ENCODE data around the gene GGT7. TPM values are rescaled to one million over a fixed set of nuclear protein-coding genes. Genes with fewer than 3 reads are reported as not detected.
A peak's percentile ranks its signal among the peaks of the same experiment; 100 is the strongest.

Gene GGT7
- total and polyA plus RNA-seq, 9 of the 15 experiments (the other 6 are each of a cell fraction or from before 2014, with no cell fraction given), result 0.04 to 18.3 (median 5.9) TPM

DNA sequence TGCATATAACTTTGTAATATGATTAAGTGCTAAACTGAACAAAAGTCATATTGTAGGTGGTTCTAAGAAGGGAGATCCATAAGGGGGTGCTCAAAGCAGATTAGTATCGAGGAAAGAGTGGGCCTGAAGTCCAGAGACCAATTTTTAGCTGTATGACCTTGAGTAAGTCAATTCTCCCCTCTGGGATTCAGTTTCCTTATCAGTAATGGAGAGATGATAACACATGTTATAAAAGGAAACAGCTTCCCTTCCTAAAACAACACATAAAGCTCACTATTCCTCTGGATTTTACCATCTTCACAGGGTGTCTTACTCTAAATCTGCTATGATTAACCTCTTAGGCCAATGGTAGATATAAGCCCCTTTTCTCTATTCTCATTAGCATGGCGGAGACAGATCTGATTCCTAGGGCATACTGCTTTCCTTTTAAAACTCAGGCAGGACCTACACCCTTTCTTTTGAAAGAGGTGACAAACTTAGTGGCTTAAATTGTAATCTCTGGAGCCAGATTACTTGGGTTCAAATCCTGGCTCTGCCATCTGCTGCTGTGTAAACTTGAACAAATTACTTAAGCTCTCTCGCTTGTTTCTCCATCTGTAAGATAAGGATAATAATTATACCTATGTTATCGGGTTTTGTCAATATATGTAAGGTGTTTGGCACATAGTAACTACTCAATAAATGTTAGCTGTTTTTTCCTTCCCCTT is 43.2 kb upstream of the GGT7 start:
- Histone ChIP-seq H3K4me1 (replicated peaks in 1 of 2; ENCODE audit: control insufficient read depth in 2 of 2, insufficient read depth in 2 of 2, low read length in 2 of 2) (peaks cover 4 to 13% of the 10 kb centered on the region in 2 experiments; a peak in 3 of 5 replicates), H2AFZ (ENCODE audit: low read depth, low read length) (no peak overlapping the region), H3K9me1 (ENCODE audit: control insufficient read depth, insufficient read depth, low read length) (no peaks in the 10 kb centered on the region), H3K79me2 (ENCODE audit: control insufficient read depth, insufficient read depth, low read length) (no peaks in the 10 kb centered on the region), H3K27ac (ENCODE audit: extremely low read depth, low read depth, low read length) (no peak overlapping the region), H4K20me1 (replicated peaks; ENCODE audit: control insufficient read depth, insufficient read depth, low read length) (no peaks in the 10 kb centered on the region; the same call in 1 of the 2 replicates), H3K4me2 (ENCODE audit: insufficient read depth, low read length) (no peak overlapping the region), H3K9me3 (replicated peaks; ENCODE audit: control insufficient read depth, insufficient read depth, low read depth, low read length) (peaks cover 2% of the 10 kb centered on the region; the same call in 1 of the 2 replicates), H3K4me3 (no peak overlapping the region), H3K27me3 (ENCODE audit: control insufficient read depth in 2 of 2, insufficient read depth in 2 of 2, low read length in 2 of 2) (no peaks in the 10 kb centered on the region), H3K36me3 (ENCODE audit: control insufficient read depth, insufficient read depth, low read length) (peaks cover 75% of the 10 kb centered on the region), H3K9ac (ENCODE audit: insufficient read depth in 1 of 2, low read depth in 2 of 2, low read length in 2 of 2) (no peak overlapping the region)
- intact Hi-C loops (cut with micrococcal nuclease), result no loop called here
- 44% methylated on average over 4 of the region's 4 CpGs for WGBS (ENCODE audit: insufficient coverage, low coverage, missing lambda C conversion rate)
- TF ChIP-seq TCF3 (CRISPR knock-in tag; IDR thresholded peaks at IDR 0.05) (0 out of 2 replicates have a peak, but pooled peaks have one; percentile 8), CBFA2T3 (IDR thresholded peaks at IDR 0.05) (peak; percentile 41), TAL1 (IDR thresholded peaks at IDR 0.05) (peak; percentile 33; the same call in 1 of the 2 replicates), TEAD4 (IDR thresholded peaks at IDR 0.05; ENCODE audit: low read length) (peak; percentile 47; the same call in 1 of the 2 replicates), TEAD4 (CRISPR knock-in tag; IDR thresholded peaks at IDR 0.05; ENCODE audit: borderline replicate concordance) (no peak), CHD1 (IDR thresholded peaks at IDR 0.05; ENCODE audit: low read length) (no peak), NCOA4 (IDR thresholded peaks at IDR 0.05; ENCODE audit: partially characterized antibody) (no peak), ESRRA (IDR thresholded peaks at IDR 0.05; ENCODE audit: borderline replicate concordance, low read depth) (peak; percentile 65; the same call in 1 of the 2 replicates), CC2D1A (IDR thresholded peaks at IDR 0.05) (no peak)
- ChIA-PET CTCF (ENCODE audit: low intra/inter-chr PET ratio) (no interaction called here), POLR2A (interaction anchor here (0.5 kb wide), 1 partner anchor 10 kb away, joined by 4 read pairs; no protein-coding TSS in a partner anchor)
- BruUV-seq (replicated peaks), result no TSS peak
- FAIRE-seq (no peak), DNase-seq (ENCODE audit: extremely low read depth in 1 of 4, low spot score in 3 of 4) (no peak), ATAC-seq (no peak)
- in situ Hi-C loops (cut with MboI), result no loop called here
